ENCODE data around the gene CCDC167.

CCDC167 gene

GRCh38 chr6:37528541-37528940 lies 28.8 kb upstream of the CCDC167 start:
- no peak for DNase-seq

DNA sequence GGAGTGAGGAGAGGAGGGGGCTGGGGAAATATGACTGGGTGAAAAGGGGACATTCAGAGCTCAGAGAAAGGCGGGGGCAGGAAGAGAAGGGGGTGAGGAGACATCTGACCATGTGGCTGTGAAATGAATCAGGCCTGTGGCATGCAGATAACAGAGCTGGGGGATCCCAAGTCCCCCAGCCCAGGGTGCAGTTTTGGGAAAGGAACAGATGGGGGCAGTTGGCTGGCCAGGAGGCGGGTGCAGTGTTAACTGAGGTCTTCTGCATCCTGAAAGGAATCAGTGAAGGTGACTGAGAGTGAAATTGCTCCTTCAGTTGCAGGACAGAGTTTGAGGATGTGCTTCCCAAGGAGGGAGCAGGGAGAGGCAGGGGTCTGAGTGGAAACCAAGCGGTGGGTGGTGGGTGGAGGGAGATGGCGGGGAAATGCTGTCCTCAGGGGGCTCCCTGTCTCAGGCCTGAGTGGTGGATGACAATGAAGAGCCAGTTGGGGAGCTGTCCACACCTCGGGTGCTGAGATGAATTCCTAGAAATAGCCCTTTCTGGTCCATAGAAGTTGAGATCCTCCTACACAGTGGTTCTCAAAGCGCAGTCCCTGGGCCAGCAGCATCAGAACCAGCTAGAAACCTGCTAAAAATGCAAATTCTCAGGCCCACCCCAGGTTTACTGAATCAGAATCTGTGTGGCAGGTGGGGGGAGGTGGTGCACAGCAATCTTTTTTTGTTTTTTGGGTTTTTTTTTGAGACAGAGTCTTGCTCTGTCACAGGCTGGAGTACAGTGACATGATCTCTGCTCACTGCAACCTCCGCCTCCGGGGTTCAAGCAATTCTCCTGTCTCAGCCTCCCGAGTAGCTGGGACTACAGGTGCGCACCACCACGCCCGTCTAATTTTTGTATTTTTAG lies 26.0 kb upstream of the CCDC167 start:
- DNase-seq = no peak

DNA sequence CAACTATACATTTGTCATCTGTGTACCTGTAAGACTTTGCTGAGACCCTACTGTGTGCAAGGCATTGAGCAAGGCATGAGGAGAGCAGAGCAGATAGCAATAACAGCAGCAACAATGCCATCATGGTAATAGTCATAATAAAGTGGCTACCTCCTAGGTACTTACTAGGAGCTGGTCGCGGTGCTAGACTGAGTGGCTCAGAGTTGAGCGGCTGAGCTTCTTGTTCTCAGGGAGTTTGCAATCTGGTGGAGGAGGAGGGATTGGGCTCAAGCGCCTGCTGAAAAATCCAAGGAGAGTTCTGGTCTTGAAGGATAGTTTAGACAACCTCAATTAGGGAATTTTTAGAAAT lies 25.3 kb upstream of the CCDC167 start:
- DNase-seq = no peak

- no peak for DNase-seq
Measured at GRCh38 chr6:37524025-37524969, 24.6 kb upstream of the CCDC167 start.

- DNase-seq = no peak
Measured at GRCh38 chr6:37523412-37523811, 23.7 kb upstream of the CCDC167 start.

DNA sequence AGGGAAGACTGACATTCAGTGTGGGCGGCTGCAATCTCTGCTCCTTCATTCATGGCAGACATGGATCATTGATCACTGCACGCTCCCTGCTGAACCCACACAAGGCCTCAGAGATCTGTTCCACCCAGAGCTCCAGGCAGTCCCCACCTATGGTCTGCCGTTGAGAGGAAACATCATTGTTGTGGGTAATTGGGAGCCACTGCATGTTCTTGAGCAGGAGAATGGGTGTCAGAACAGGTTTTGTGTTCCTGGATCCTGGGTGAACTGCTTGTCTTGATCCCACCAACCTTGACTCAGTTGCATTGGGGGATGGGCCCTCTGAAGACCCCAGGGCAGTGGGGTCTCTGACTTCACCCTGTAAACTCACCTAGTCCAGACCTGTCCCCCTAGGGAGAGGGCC lies 23.1 kb upstream of the CCDC167 start:
- no peak for DNase-seq

GRCh38 chr6:37521674-37522073 lies 22.0 kb upstream of the CCDC167 start:
- DNase-seq = no peak

- no peak for DNase-seq
Measured at GRCh38 chr6:37520926-37521325, 21.2 kb upstream of the CCDC167 start.

- no peak for DNase-seq
Measured at GRCh38 chr6:37519461-37519860, 19.8 kb upstream of the CCDC167 start.

DNA sequence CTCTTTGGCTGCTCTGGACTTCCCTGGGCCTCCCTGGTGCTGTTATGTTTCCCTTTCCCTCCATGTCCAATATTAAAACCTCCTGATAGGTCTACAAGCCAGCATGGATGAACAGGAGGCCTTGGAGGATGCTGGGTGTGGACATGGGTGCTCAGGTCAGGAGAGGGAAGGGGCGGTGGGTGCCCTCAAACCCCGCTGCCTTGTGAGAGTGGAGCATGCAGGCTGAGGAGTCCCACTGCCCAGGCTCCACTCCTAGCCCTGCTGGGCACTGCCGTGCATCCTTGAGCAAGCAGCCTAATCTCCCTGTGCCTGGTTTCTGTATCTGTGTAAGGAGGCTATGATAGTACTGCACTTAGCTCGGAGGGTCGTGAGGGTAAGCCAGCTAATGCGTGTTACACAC lies 18.4 kb upstream of the CCDC167 start:
- DNase-seq = no peak

GRCh38 chr6:37517411-37517812 lies 17.7 kb upstream of the CCDC167 start:
- no peak for DNase-seq

- DNase-seq = no peak
Measured at GRCh38 chr6:37516920-37517405, 17.3 kb upstream of the CCDC167 start.

DNA sequence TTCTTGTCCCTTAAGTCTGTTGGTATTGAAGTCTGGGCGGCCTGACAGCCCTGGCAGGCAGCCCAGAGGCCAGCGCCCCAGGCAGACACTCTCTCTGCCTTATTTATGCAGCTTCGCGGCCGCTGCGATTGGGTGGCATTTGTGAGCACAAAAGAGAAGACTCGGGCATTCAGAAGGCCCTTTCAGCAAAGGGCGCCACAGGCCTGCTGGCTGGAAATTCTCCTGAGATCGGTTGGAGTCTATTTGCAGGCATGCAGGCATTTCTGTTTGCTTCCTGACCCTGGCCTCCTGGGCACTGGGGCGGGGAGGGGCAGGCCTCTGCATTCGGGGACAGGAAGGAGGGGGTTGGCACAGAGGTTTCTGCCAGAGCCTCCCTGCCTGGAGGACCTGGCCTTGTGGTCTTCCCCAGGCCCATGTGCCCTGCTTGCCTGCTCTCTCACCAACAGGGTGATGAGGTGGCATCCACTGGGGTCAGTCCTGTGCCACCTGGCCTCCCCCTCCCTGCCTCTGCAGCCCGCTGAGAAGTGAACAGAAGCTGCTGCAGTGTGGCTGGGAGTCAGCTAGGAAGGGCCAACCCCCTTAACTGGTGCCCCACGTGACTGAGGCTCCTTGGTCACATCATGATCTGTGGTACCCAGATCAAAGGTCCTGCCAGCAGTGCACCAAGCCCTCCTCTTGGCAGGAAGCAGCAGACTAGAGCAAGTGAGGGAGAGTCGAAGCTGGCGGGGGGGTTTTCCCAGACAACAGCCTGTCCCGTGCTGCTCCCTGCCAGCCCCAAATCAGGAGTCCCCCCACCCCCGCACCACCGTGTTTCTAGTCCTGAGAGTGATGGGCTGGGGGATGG lies 16.6 kb upstream of the CCDC167 start:
- peak; percentile 53 for DNase-seq

DNA sequence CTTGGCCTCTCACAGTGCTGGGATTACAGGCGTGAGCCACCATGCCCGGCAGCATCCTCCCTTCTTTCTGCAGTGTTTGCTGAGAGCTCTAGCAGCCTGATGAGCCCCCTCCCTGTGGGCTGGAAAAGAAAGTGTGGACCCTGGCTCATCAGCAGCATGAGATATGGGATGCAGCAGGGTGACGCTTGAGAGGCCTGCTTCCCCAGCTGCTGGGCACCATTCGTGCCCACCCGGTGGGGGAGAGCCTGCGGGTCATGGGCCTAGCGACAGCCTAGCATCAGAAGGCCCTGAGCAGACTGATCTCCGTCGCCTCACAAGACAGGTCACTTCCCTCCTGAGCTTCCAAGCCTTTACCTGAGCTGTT lies 16.0 kb upstream of the CCDC167 start:
- DNase-seq = no peak

DNA sequence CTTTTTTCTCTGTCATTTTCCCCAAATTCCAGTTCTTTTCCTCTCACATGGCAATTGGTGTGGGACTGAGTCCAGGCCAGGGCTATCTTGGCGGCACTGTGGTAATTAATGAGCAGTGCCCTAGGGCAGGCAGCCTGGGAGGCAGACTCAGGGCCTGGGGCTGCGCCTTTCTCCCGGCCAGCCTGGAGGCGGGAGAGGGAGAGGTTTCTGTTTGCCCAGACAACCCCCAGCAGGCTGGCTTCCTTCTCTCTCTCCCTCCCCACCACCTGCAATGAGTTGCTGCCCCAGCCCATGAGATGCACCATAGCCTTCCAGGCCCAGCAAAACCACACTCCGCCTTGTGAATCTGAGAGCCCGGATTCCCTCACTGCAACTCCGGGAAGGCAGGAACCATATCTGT lies 15.1 kb upstream of the CCDC167 start:
- DNase-seq = no peak

- no peak for DNase-seq
Measured at GRCh38 chr6:37514321-37514771, 14.7 kb upstream of the CCDC167 start.

DNA sequence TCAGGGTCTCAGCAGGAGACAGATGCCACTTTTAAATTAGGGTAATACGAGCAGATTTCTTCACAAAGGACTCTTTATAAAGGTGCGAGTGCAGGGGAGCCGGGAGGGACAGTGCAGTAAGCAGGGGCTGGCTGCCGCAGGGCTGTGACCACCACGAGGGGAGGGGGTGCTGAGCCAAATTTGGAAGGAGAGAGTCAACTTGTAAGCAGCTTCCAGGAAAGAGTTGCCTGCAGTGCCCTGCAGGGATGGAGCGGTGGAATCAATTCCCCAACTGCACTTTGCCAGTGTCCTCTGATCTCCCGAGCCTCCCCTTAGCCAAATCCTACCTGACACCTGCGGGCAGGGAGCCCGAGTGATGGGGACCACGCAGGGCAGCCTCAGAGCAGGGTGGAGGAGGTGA lies 13.9 kb upstream of the CCDC167 start:
- no peak for DNase-seq

DNA sequence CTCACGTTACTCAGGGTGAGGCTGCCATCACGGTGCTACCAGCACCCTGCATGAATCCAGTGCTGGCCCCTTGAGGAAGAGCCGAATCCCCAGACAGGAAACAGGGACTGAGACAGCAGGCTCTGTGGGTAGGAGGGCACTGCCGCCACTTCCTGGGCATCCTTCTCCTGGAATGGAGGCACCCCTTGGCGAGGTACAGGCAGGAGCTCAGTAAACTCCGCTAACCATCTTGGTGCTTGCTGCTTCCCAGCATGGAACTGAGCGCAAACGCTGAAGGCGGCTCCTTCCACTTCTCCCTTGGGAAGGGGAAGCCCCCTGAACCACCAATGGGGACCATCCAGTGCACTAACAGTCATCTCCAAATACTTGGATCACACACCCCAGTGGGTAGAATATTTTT lies 13.5 kb upstream of the CCDC167 start:
- no peak for DNase-seq

GRCh38 chr6:37512400-37513011 lies 12.8 kb upstream of the CCDC167 start:
- DNase-seq = no peak

- DNase-seq = no peak
Measured at GRCh38 chr6:37511910-37512399, 12.3 kb upstream of the CCDC167 start.

- no peak for DNase-seq
Measured at GRCh38 chr6:37511201-37511600, 11.5 kb upstream of the CCDC167 start.
